RWPE1 (cell line): ENCODE measurements around the gene GRIN3B.
"Not testable (repeated sequence)": the region's sequence is repeated elsewhere in the genome, so short reads cannot be mapped to it uniquely, and the experiment has no call there.

Experiments
- CTCF ChIA-PET: fragments of 350-600 bp; sonication (Branson Sonifier 250); formaldehyde crosslinking; extraction: SDS; loops from one replicate; lab custom pipeline; 2021; lab: Yijun Ruan, JAX
- POLR2A ChIA-PET: fragments of 400-600 bp; formaldehyde crosslinking; extraction: SDS; loops from one replicate; lab custom pipeline; 2020; ENCODE audit warnings: antibody characterized with exemption; ENCODE audit not compliant: low non-redundant PET; lab: Yijun Ruan, JAX
- DNase-seq: peaks from one replicate; pipeline ENCODE4 v3.0.0; 2012; ENCODE audit warnings: low spot score
- H3K27ac ChIP-seq: fragments of 450-650 bp; 2 replicates; pipeline ENCODE4 v1.5.1; 2017
- CTCF ChIP-seq: fragments of 450-650 bp; conservative IDR thresholded peaks from 2 replicates; pipeline ENCODE4 v1.5.1; 2017; ENCODE audit warnings: low read depth, mild to moderate bottlenecking

Gene GRIN3B

GRCh38 chr19:954672-955494 lies 45.3 kb upstream of the GRIN3B start:
- POLR2A ChIA-PET = no interaction called here
- no peak for DNase-seq
- H3K27ac ChIP-seq = no peak overlapping the region
- TF ChIP-seq CTCF = no peak
- CTCF ChIA-PET = no interaction called here

GRCh38 chr19:955803-956765 lies 44.1 kb upstream of the GRIN3B start:
- DNase-seq = no peak
- CTCF ChIA-PET = interaction anchor here (0.5 kb wide), 1 partner anchor 158 kb away, joined by 3 read pairs; no protein-coding TSS in a partner anchor
- H3K27ac ChIP-seq = peak overlapping the region; percentile 42; the same call in 1 of the 2 replicates
- no peak for TF ChIP-seq CTCF
- POLR2A ChIA-PET = interaction anchor here (1.0 kb wide), 1 partner anchor 33 kb away, joined by 4 read pairs; no protein-coding TSS in a partner anchor

- TF ChIP-seq CTCF = no peak
- ChIA-PET POLR2A (interaction anchor here (1.0 kb wide), 1 partner anchor 34 kb away, joined by 4 read pairs; no protein-coding TSS in a partner anchor), CTCF (interaction anchor here (0.5 kb wide), 1 partner anchor 159 kb away, joined by 3 read pairs; no protein-coding TSS in a partner anchor)
- DNase-seq = peak; percentile 61
- peak overlapping the region; percentile 42 for H3K27ac ChIP-seq
These were observed 43.3 kb upstream of the GRIN3B start for GRCh38 chr19:956766-957440.

GRCh38 chr19:957578-957977 lies 42.6 kb upstream of the GRIN3B start:
- DNase-seq, POLR2A ChIA-PET, CTCF ChIA-PET: not testable (repeated sequence)
- peak overlapping the region; percentile 42; the same call in 1 of the 2 replicates for H3K27ac ChIP-seq

GRCh38 chr19:958967-959855 lies 41.0 kb upstream of the GRIN3B start:
- DNase-seq = peak; percentile 68
- peak overlapping the region; percentile 19 for H3K27ac ChIP-seq
- CTCF ChIA-PET = interaction anchor here (0.7 kb wide), 1 partner anchor 243 kb away, joined by 3 read pairs; no protein-coding TSS in a partner anchor
- TF ChIP-seq CTCF = no peak
- POLR2A ChIA-PET = no interaction called here

- ChIA-PET POLR2A (no interaction called here), CTCF (interaction anchor here (0.7 kb wide), 1 partner anchor 244 kb away, joined by 3 read pairs; no protein-coding TSS in a partner anchor)
- DNase-seq = no peak
- no peak for TF ChIP-seq CTCF
- no peak overlapping the region for H3K27ac ChIP-seq
These were observed 40.2 kb upstream of the GRIN3B start for GRCh38 chr19:960020-960419.
